Measurements from ENCODE around the gene PLA2G12A. TPM values are rescaled to one million over a fixed set of nuclear protein-coding genes. Genes with fewer than 3 reads are reported as not detected.
"Not testable (repeated sequence)": the region's sequence is repeated elsewhere in the genome, so short reads cannot be mapped to it uniquely, and the experiment has no call there.

The PLA2G12A gene
- total and polyA plus RNA-seq, 2 of the 8 experiments (the other 6 are each of a cell fraction or from before 2014, with no cell fraction given), result 26.6 to 47.2 TPM

- H2BK12ac ChIP-seq (ENCODE audit: low read depth, low read length); H2BK15ac ChIP-seq (ENCODE audit: low read length); H3K56ac ChIP-seq (replicated peaks; ENCODE audit: insufficient read length, low read depth, low read length); H3K23ac ChIP-seq (ENCODE audit: insufficient read length); H3K36me3 ChIP-seq (ENCODE audit: control insufficient read depth in 2 of 4, insufficient read depth in 4 of 4, low read length in 3 of 4); H3K4me3 ChIP-seq (ENCODE audit: extremely low read depth in 1 of 4, insufficient read depth in 2 of 4, low read depth in 3 of 4, low read length in 4 of 4); H4K20me1 ChIP-seq (replicated peaks in 1 of 2; ENCODE audit: control insufficient read depth in 1 of 2, insufficient read depth in 2 of 2, low read length in 2 of 2); H3K23me2 ChIP-seq (ENCODE audit: low read depth, low read length); H3K27ac ChIP-seq (ENCODE audit: low read depth, low read length); H4K5ac ChIP-seq (ENCODE audit: insufficient read length, low read depth, low read length); H2AK5ac ChIP-seq (ENCODE audit: low read depth, low read length); H2BK120ac ChIP-seq (replicated peaks; ENCODE audit: low read depth, low read length); H3K9ac ChIP-seq (replicated peaks in 1 of 4; ENCODE audit: extremely low read depth in 1 of 4, low read depth in 3 of 4, low read length in 3 of 4); DNase-seq (ENCODE audit: low read depth in 1 of 2, low spot score in 2 of 2); H3K14ac ChIP-seq (ENCODE audit: insufficient read length); H3K79me2 ChIP-seq (ENCODE audit: control insufficient read depth in 1 of 2, insufficient read depth in 2 of 2, low read length in 2 of 2); H2BK20ac ChIP-seq (ENCODE audit: low read length); POLR2A ChIA-PET (ENCODE audit: partially characterized antibody); H3K79me1 ChIP-seq (ENCODE audit: low read depth, low read length); H2BK5ac ChIP-seq (ENCODE audit: low read depth, low read length); H3K4ac ChIP-seq (replicated peaks; ENCODE audit: insufficient read length, low read depth, low read length); H2AFZ ChIP-seq (ENCODE audit: low read length); H3K18ac ChIP-seq (ENCODE audit: extremely low read depth, low read length); H4K8ac ChIP-seq (ENCODE audit: extremely low read depth, insufficient read depth, low read length); H3K4me2 ChIP-seq (ENCODE audit: insufficient read depth in 1 of 2, low read depth in 2 of 2, low read length in 2 of 2); H3K27me3 ChIP-seq (replicated peaks in 1 of 4; ENCODE audit: control insufficient read depth in 3 of 4, extremely low read depth in 1 of 4, insufficient read depth in 3 of 4, low read length in 3 of 4); FAIRE-seq; H3K4me1 ChIP-seq (replicated peaks in 1 of 4; ENCODE audit: control insufficient read depth in 3 of 4, insufficient read depth in 4 of 4, low read length in 3 of 4); H4K91ac ChIP-seq (replicated peaks; ENCODE audit: insufficient read length, low read length): not testable (repeated sequence)
- WGBS, 2 experiments (ENCODE audit: extremely low coverage in 1 of 2, insufficient coverage in 1 of 2, insufficient read length in 1 of 2, insufficient replicate concordance in 2 of 2, low coverage in 1 of 2, low lambda C conversion rate in 2 of 2, missing lambda C conversion rate in 1 of 2), result 91% methylated on average over 5 of the region's 14 CpGs; no CpG with 5 or more reads in 1 of the 2 experiments
- peaks cover 3 to 20% of the 10 kb centered on the region in 2 experiments; a peak in 3 of 4 replicates for H3K9me3 ChIP-seq (ENCODE audit: insufficient read depth in 2 of 2, low read depth in 1 of 2, low read length in 1 of 2)
- CTCF ChIA-PET (ENCODE audit: partially characterized antibody), result interaction anchor here (0.6 to 1.6 kb wide), 4 partner anchors 8 to 22 kb away, joined by 3 to 6 read pairs (median 4); no protein-coding TSS in a partner anchor
Measured at GRCh38 chr4:109678925-109679324, 50.9 kb downstream of the PLA2G12A start.

- H3K79me2 ChIP-seq (ENCODE audit: control insufficient read depth in 1 of 2, insufficient read depth in 2 of 2, low read length in 2 of 2); H3K4me2 ChIP-seq (ENCODE audit: insufficient read depth in 1 of 2, low read depth in 2 of 2, low read length in 2 of 2); H3K14ac ChIP-seq (ENCODE audit: insufficient read length); H2BK120ac ChIP-seq (replicated peaks; ENCODE audit: low read depth, low read length); H2BK20ac ChIP-seq (ENCODE audit: low read length); H3K23me2 ChIP-seq (ENCODE audit: low read depth, low read length); H3K23ac ChIP-seq (ENCODE audit: insufficient read length); H3K4me1 ChIP-seq (replicated peaks in 1 of 4; ENCODE audit: control insufficient read depth in 3 of 4, insufficient read depth in 4 of 4, low read length in 3 of 4); H3K9ac ChIP-seq (replicated peaks in 1 of 4; ENCODE audit: extremely low read depth in 1 of 4, low read depth in 3 of 4, low read length in 3 of 4); H3K79me1 ChIP-seq (ENCODE audit: low read depth, low read length); DNase-seq (ENCODE audit: low read depth in 1 of 2, low spot score in 2 of 2); H2BK5ac ChIP-seq (ENCODE audit: low read depth, low read length); POLR2A ChIA-PET (ENCODE audit: partially characterized antibody); H3K27me3 ChIP-seq (replicated peaks in 1 of 4; ENCODE audit: control insufficient read depth in 3 of 4, extremely low read depth in 1 of 4, insufficient read depth in 3 of 4, low read length in 3 of 4); H2AFZ ChIP-seq (ENCODE audit: low read length); FAIRE-seq; H3K4me3 ChIP-seq (ENCODE audit: extremely low read depth in 1 of 4, insufficient read depth in 2 of 4, low read depth in 3 of 4, low read length in 4 of 4); H3K4ac ChIP-seq (replicated peaks; ENCODE audit: insufficient read length, low read depth, low read length); H3K56ac ChIP-seq (replicated peaks; ENCODE audit: insufficient read length, low read depth, low read length); H3K36me3 ChIP-seq (ENCODE audit: control insufficient read depth in 2 of 4, insufficient read depth in 4 of 4, low read length in 3 of 4); H4K5ac ChIP-seq (ENCODE audit: insufficient read length, low read depth, low read length); H4K20me1 ChIP-seq (replicated peaks in 1 of 2; ENCODE audit: control insufficient read depth in 1 of 2, insufficient read depth in 2 of 2, low read length in 2 of 2); H2BK15ac ChIP-seq (ENCODE audit: low read length); H3K18ac ChIP-seq (ENCODE audit: extremely low read depth, low read length); H2BK12ac ChIP-seq (ENCODE audit: low read depth, low read length); H4K91ac ChIP-seq (replicated peaks; ENCODE audit: insufficient read length, low read length); H3K27ac ChIP-seq (ENCODE audit: low read depth, low read length); H2AK5ac ChIP-seq (ENCODE audit: low read depth, low read length); H4K8ac ChIP-seq (ENCODE audit: extremely low read depth, insufficient read depth, low read length): not testable (repeated sequence)
- WGBS, 2 experiments (ENCODE audit: extremely low coverage in 1 of 2, insufficient coverage in 1 of 2, insufficient read length in 1 of 2, insufficient replicate concordance in 2 of 2, low coverage in 1 of 2, low lambda C conversion rate in 2 of 2, missing lambda C conversion rate in 1 of 2), result 93% methylated on average over 14 of the region's 28 CpGs; no CpG with 5 or more reads in 1 of the 2 experiments
- H3K9me3 ChIP-seq (ENCODE audit: insufficient read depth in 2 of 2, low read depth in 1 of 2, low read length in 1 of 2), result peaks cover 3 to 20% of the 10 kb centered on the region in 2 experiments; a peak in 3 of 4 replicates
- CTCF ChIA-PET (ENCODE audit: partially characterized antibody), result interaction anchor here (0.6 to 1.6 kb wide), 4 partner anchors 8 to 23 kb away, joined by 3 to 6 read pairs (median 4); no protein-coding TSS in a partner anchor
Measured at GRCh38 chr4:109678472-109678871, 51.4 kb downstream of the PLA2G12A start.
